ENCODE measurements around the gene ABCA3.
"Not testable (repeated sequence)": the region's sequence is repeated elsewhere in the genome, so short reads cannot be mapped to it uniquely, and the experiment has no call there.

GRCh38 chr16:2258530-2258929 lies 82.0 kb downstream of the ABCA3 start:
- not testable (repeated sequence) for TF ChIP-seq CTCF (IDR thresholded peaks at IDR 0.05; ENCODE audit: control extremely low read depth in 1 of 3, insufficient read depth in 1 of 3, low read depth in 1 of 3, low read length in 3 of 3); CREB1 (IDR thresholded peaks at IDR 0.05); POLR2A (IDR thresholded peaks at IDR 0.05; ENCODE audit: control extremely low read depth in 1 of 2, low read depth in 2 of 2, low read length in 2 of 2); PHF8 (conservative IDR thresholded peaks at IDR 0.05; ENCODE audit: low read depth, low read length); TAF7 (optimal IDR thresholded peaks at IDR 0.05; ENCODE audit: borderline replicate concordance, low read depth, low read length); NANOG (IDR thresholded peaks at IDR 0.05; ENCODE audit: insufficient read depth, low read depth, low read length, poor library complexity, severe bottlenecking); HDAC2 (IDR thresholded peaks at IDR 0.05; ENCODE audit: borderline replicate concordance in 1 of 2, low read depth in 2 of 2, low read length in 2 of 2); SRF (IDR thresholded peaks at IDR 0.05; ENCODE audit: low read depth, low read length)

Measured in H1 (cell line).